PC-3 (cell line): Measurements from ENCODE around the gene HNRNPA1.

Experiments used
- EZH2 ChIP-seq: fragments of 300-600 bp; sonication (generic); IDR thresholded peaks from one replicate; pipeline ENCODE4 v1.6.1; 2017; ENCODE audit warnings: antibody characterized with exemption, mild to moderate bottlenecking, low read length; ENCODE audit not compliant: unreplicated experiment
- EZH2phosphoT487 ChIP-seq: fragments of 300-600 bp; sonication (generic); IDR thresholded peaks from 2 replicates; pipeline ENCODE4 v1.6.1; 2018; ENCODE audit warnings: mild to moderate bottlenecking, antibody characterized with exemption, low read length, borderline replicate concordance
- TF ChIP-seq, protein P1 (sequence below): fragments of 300-600 bp; sonication (generic); conservative IDR thresholded peaks from 2 replicates; pipeline ENCODE4 v1.5.1; 2017; ENCODE audit warnings: antibody characterized with exemption, low read depth, mild to moderate bottlenecking, low read length

DNA sequence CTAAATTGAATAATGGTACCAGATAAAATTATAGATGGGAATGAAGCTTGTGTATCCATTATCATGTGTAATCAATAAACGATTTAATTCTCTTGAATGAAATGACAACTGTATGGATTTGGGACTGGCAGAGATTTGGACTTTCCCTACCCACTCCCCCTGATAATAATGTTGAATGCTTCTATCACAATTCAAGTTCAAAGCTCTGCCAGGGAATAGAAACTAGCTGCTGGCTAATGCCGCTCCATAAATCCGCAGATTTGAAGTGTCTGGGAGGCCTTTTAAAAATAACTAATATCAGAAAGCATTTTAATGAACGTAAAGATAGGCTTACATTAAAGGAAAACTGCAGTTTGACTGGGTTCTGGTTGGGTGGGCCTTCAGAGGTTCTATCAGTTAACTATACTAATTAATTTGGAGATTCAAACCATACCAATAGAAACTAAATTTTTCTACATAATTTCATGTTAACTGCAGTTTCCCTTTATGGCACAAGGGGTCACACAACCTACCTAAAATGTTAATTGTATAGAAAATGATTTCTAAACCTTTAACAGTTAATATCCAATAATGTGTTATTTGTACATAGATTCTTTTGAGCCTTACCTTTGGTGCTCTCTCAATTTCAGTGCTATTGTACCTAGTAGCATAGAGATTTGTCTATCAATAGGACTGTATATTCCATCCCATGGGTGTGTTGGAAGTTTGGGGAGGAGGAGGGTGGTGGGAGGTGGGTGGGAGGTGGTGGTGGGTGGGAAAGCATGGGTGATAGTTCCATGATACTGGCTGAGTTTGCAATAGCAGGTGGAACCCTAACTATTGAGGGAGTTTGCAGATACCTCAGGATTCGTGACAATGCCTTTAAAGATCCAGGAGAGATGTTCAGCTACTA is 4.9 kb downstream of the HNRNPA1 start:
- TF ChIP-seq EZH2phosphoT487 (no peak), EZH2 (no peak)
- TF ChIP-seq, protein P1, sequence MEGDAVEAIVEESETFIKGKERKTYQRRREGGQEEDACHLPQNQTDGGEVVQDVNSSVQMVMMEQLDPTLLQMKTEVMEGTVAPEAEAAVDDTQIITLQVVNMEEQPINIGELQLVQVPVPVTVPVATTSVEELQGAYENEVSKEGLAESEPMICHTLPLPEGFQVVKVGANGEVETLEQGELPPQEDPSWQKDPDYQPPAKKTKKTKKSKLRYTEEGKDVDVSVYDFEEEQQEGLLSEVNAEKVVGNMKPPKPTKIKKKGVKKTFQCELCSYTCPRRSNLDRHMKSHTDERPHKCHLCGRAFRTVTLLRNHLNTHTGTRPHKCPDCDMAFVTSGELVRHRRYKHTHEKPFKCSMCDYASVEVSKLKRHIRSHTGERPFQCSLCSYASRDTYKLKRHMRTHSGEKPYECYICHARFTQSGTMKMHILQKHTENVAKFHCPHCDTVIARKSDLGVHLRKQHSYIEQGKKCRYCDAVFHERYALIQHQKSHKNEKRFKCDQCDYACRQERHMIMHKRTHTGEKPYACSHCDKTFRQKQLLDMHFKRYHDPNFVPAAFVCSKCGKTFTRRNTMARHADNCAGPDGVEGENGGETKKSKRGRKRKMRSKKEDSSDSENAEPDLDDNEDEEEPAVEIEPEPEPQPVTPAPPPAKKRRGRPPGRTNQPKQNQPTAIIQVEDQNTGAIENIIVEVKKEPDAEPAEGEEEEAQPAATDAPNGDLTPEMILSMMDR = peak; percentile 45; the same call in 1 of the 2 replicates
